K562 (cell line): ENCODE data around the gene UBE2R2. TPM values are rescaled to one million over a fixed set of nuclear protein-coding genes. Genes with fewer than 3 reads are reported as not detected.

Experiments used
- CXXC5 ChIP-seq: fragments of 250-450 bp; sonication (Bioruptor Pico); IDR thresholded peaks from 2 replicates; pipeline ENCODE4 v1.8.0; 2022; ENCODE audit warnings: inconsistent platforms, mild to moderate bottlenecking, moderate library complexity
- EGR1 ChIP-seq: fragments of 450-650 bp; conservative IDR thresholded peaks from 2 replicates; pipeline ENCODE4 v1.6.1; 2017; ENCODE audit warnings: mild to moderate bottlenecking
- EP400 ChIP-seq: fragments of 450-650 bp; IDR thresholded peaks from 2 replicates; pipeline ENCODE4 v1.6.1; 2017; ENCODE audit warnings: antibody characterized with exemption, mild to moderate bottlenecking, moderate library complexity
- GABPB1 ChIP-seq: sonication (generic); formaldehyde crosslinking; IDR thresholded peaks from 2 replicates; pipeline ENCODE4 v1.8.0; 2022; ENCODE audit warnings: mild to moderate bottlenecking, missing genetic modification reagents
- KLF1 ChIP-seq: fragments of 450-650 bp; IDR thresholded peaks from 2 replicates; pipeline ENCODE4 v1.6.1; 2016; ENCODE audit warnings: missing genetic modification characterization, missing compliant biosample characterization
- MAZ ChIP-seq, 2 experiments: fragments of 450-650 bp in 1 of 2; sonication (generic) in 1 of 2; formaldehyde crosslinking; IDR thresholded peaks in 1 of 2; conservative IDR thresholded peaks in 1 of 2; 2 replicates each; pipeline versions ENCODE4 v1.4.0 to v1.5.0; 2020; ENCODE audit warnings: mild to moderate bottlenecking in 1 of 2, missing genetic modification reagents in 1 of 2
- MBD1 ChIP-seq: fragments of 250-450 bp; sonication (Bioruptor Pico); IDR thresholded peaks from 2 replicates; pipeline ENCODE4 v1.8.0; 2022; ENCODE audit warnings: inconsistent platforms
- NONO ChIP-seq, 2 experiments: fragments of 200-400 bp in 1 of 2; fragments of 450-650 bp in 1 of 2; formaldehyde crosslinking in 1 of 2; IDR thresholded peaks; 2 replicates each; pipeline ENCODE4 v1.6.1; 2017; ENCODE audit warnings: low read depth in 2 of 2, mild to moderate bottlenecking in 2 of 2, moderate library complexity in 2 of 2, low read length in 1 of 2
- PHF8 ChIP-seq: fragments of 200-600 bp; sonication (generic); IDR thresholded peaks from 2 replicates; pipeline ENCODE4 v1.6.1; 2012; ENCODE audit warnings: mixed run types, mild to moderate bottlenecking, inconsistent platforms, low read length, moderate library complexity, borderline replicate concordance
- POLR2A ChIP-seq: fragments of 450-650 bp; conservative IDR thresholded peaks from 2 replicates; pipeline ENCODE4 v1.6.1; 2016
- RAD21 ChIP-seq, 2 experiments: fragments of 250-450 bp in 1 of 2; fragments of 450-650 bp in 1 of 2; sonication (Bioruptor Pico) in 1 of 2; formaldehyde crosslinking in 1 of 2; IDR thresholded peaks in 1 of 2; conservative IDR thresholded peaks in 1 of 2; 2 replicates each; pipeline versions ENCODE4 v1.4.0 to v1.8.0; 2020 to 2022; ENCODE audit warnings: mild to moderate bottlenecking in 2 of 2, moderate library complexity in 1 of 2
- RBFOX2 ChIP-seq: fragments of 200-400 bp; formaldehyde crosslinking; IDR thresholded peaks from 2 replicates; pipeline ENCODE4 v1.6.1; 2017; ENCODE audit warnings: low read depth, mild to moderate bottlenecking, low read length, moderate library complexity
- RBM25 ChIP-seq: fragments of 200-400 bp; formaldehyde crosslinking; IDR thresholded peaks from 2 replicates; pipeline ENCODE4 v1.6.1; 2018; ENCODE audit warnings: low read length, low read depth, moderate library complexity; ENCODE audit not compliant: severe bottlenecking
- SMAD4 ChIP-seq: fragments of 250-450 bp; sonication (Bioruptor Pico); conservative IDR thresholded peaks from 2 replicates; pipeline ENCODE4 v1.8.0; 2021; ENCODE audit warnings: inconsistent platforms, mild to moderate bottlenecking, moderate library complexity
- UBTF ChIP-seq, 2 experiments: IDR thresholded peaks; 2 replicates each; pipeline ENCODE4 v1.6.1; 2012; ENCODE audit warnings: improper control_type of control experiment in 2 of 2, low read depth in 2 of 2, low read length in 2 of 2, borderline replicate concordance in 1 of 2
- YY1 ChIP-seq, 3 experiments: IDR thresholded peaks; 2 replicates each; pipeline ENCODE4 v1.6.1; 2011; ENCODE audit warnings: low read length in 2 of 3, mild to moderate bottlenecking in 2 of 3, moderate library complexity in 2 of 3, borderline replicate concordance in 1 of 3, control low read depth in 1 of 3, low read depth in 1 of 3; ENCODE audit not compliant: insufficient read depth in 3 of 3, insufficient replicate concordance in 2 of 3, control insufficient read depth in 1 of 3, insufficient read length in 1 of 3; ENCODE audit errors: extremely low read depth in 1 of 3
- ZBTB11 ChIP-seq, 3 experiments: fragments of 200-800 bp in 1 of 3; fragments of 250-450 bp in 1 of 3; fragments of 450-650 bp in 1 of 3; sonication (Bioruptor Pico) in 1 of 3; sonication (Bioruptor generic) in 1 of 3; formaldehyde crosslinking in 1 of 3; IDR thresholded peaks; 2 replicates each; pipeline versions ENCODE4 v1.6.1 to v1.8.0; 2016 to 2022; ENCODE audit warnings: mild to moderate bottlenecking in 2 of 3, missing genetic modification characterization in 2 of 3, missing compliant biosample characterization in 1 of 3, moderate library complexity in 1 of 3
- polyA plus RNA-seq, 8 experiments: library from polyadenylated mRNA; depleted of rRNA in 4 of 8; stranded (reverse) in 5 of 8; unstranded in 3 of 8; fragments of >200 nt; fragmentation: Nextera tagmentation in 2 of 8; fragmentation: Illumina TruSeq in 1 of 8; extraction: Ambion mirVana in 2 of 8; extraction: Trizol in 1 of 8; gene quantifications; 2 replicates each; pipeline versions ENCODE4 v1.2.1 to v1.2.3, GENCODE V29; 2011 to 2014; ENCODE audit warnings: inconsistent platforms in 1 of 8, missing spikeins in 1 of 8
- total RNA-seq, 7 experiments: library from RNA; depleted of rRNA in 6 of 7; stranded (reverse); fragments of >200 nt in 6 of 7; fragmentation: Illumina TruSeq in 2 of 7; extraction: Trizol in 2 of 7; gene quantifications; 2 replicates each; pipeline versions ENCODE4 v1.2.1 to v1.2.3, GENCODE V29; 2011 to 2021; ENCODE audit warnings: low replicate concordance in 1 of 7

UBE2R2 gene
- total and polyA plus RNA-seq, 9 of the 15 experiments (the other 6 are each of a cell fraction or from before 2014, with no cell fraction given), result 7.8 to 26.2 (median 11.8) TPM

DNA sequence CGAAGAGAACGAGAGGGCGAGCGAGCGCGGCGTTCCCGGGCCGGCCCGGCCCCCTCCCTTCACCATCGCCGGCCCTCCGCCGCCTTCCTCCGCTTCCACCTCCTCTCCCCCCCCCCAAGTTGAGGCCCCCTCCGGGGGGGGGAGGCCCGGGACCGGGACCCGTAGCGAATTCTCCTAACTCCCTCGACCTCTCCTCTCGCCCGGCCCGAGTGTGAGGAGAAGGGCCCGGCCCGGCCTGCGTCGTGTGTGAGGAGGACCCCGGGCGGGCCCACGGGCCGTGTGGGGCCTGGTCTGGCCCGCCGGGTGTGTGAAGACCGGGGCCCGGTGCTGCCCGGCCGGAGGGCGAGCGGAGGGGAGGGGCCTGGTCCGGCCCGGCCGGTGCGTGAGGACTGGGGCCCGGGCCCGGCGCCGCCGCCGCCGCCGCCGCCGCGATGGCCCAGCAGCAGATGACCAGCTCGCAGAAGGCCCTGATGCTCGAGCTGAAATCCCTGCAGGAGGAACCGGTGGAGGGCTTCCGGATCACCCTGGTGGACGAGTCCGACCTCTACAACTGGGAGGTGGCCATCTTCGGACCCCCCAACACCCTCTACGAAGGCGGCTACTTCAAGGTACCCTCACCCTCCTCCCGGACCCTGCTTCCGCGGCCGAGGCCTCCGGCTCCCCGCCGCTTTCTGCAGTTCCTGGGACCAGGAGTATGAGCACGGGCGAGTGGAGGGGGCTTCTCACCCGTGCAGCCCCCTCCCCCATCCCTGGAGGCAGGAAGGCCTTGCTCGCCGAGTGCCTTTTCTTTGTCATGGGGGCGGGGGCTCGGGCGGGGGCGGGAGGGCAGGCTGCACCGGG lies 587 bp downstream of the UBE2R2 start (continued):
- TF ChIP-seq YY1 (IDR thresholded peaks at IDR 0.05; ENCODE audit: borderline replicate concordance in 1 of 3, control insufficient read depth in 1 of 3, extremely low read depth in 1 of 3, insufficient read depth in 3 of 3, insufficient read length in 1 of 3, insufficient replicate concordance in 2 of 3, low read depth in 1 of 3, low read length in 2 of 3), result peak in 2 of 3 experiments; percentile 67 to 79
- no peak for TF ChIP-seq KLF1
- peak; percentile 51; the same call in 1 of the 2 replicates for TF ChIP-seq CXXC5
- peak; percentile 64 for TF ChIP-seq POLR2A
- TF ChIP-seq UBTF (IDR thresholded peaks at IDR 0.05; ENCODE audit: borderline replicate concordance in 1 of 2, low read depth in 2 of 2, low read length in 2 of 2), result peak in 1 of 2 experiments; percentile 26; a peak in 1 of 4 replicates
- peak; percentile 54; the same call in 1 of the 2 replicates for TF ChIP-seq PHF8
- TF ChIP-seq RBFOX2, result peak; percentile 67
- peak in 1 of 3 experiments; percentile 72; a peak in 2 of 6 replicates for TF ChIP-seq ZBTB11 (CRISPR knock-in tag; IDR thresholded peaks at IDR 0.05)
- no peak for TF ChIP-seq MBD1
- TF ChIP-seq EP400, result peak; percentile 57; the same call in 1 of the 2 replicates
- 0 out of 2 replicates have a peak, but pooled peaks have one; percentile 24 for TF ChIP-seq SMAD4 (CRISPR knock-in tag)
- peak; percentile 39 for TF ChIP-seq EGR1
- peak; percentile 19 for TF ChIP-seq GABPB1
- peak in 1 of 2 experiments; percentile 41; a peak in 1 of 4 replicates for TF ChIP-seq NONO (IDR thresholded peaks at IDR 0.05; ENCODE audit: low read depth in 2 of 2, low read length in 1 of 2)
- TF ChIP-seq MAZ (CRISPR knock-in tag; conservative IDR thresholded peaks at IDR 0.05 in 1 of 2, IDR thresholded peaks at IDR 0.05 in 1 of 2), result peak in 1 of 2 experiments; percentile 65; a peak in 2 of 4 replicates
- TF ChIP-seq RBM25, result no peak
- no peak for TF ChIP-seq RAD21 (CRISPR knock-in tag; conservative IDR thresholded peaks at IDR 0.05 in 1 of 2, IDR thresholded peaks at IDR 0.05 in 1 of 2)
